DND-41 (cell line): Measurements from ENCODE around the gene MPP1.

ENCODE experiments used
- ATAC-seq: fragments of 200-7000 bp; cut with Tn5 transposase; 3 replicates; pipeline ENCODE4 v1.9.1; 2021; ENCODE audit warnings: low read depth; ENCODE audit not compliant: insufficient read depth
- DNase-seq: peaks from one replicate; pipeline ENCODE4 v3.0.0-alpha.2; 2020
- H2AFZ ChIP-seq: 2 replicates; pipeline ENCODE4 v1.6.0; 2012; ENCODE audit warnings: low read depth, low read length
- H3K27ac ChIP-seq: 2 replicates; pipeline ENCODE4 v1.5.1; 2012; ENCODE audit warnings: low read length, inconsistent platforms
- H3K27me3 ChIP-seq: fragments of 200-600 bp; sonication (generic); 2 replicates; pipeline ENCODE4 v1.6.0; 2012; ENCODE audit warnings: low read length, mild to moderate bottlenecking, inconsistent platforms; ENCODE audit not compliant: insufficient read depth, poor library complexity
- H3K36me3 ChIP-seq: 2 replicates; pipeline ENCODE4 v1.5.1; 2012; ENCODE audit warnings: low read length, inconsistent platforms; ENCODE audit not compliant: insufficient read depth
- H3K4me1 ChIP-seq: 2 replicates; pipeline ENCODE4 v1.5.1; 2012; ENCODE audit warnings: mild to moderate bottlenecking, low read length; ENCODE audit not compliant: insufficient read depth
- H3K4me2 ChIP-seq: 2 replicates; pipeline ENCODE4 v1.6.0; 2012; ENCODE audit warnings: mild to moderate bottlenecking, moderate library complexity, low read length, inconsistent platforms; ENCODE audit not compliant: insufficient read depth
- H3K4me3 ChIP-seq, 2 experiments: fragments of 200-600 bp in 1 of 2; shearing (Covaris generic) in 1 of 2; 2 replicates each; pipeline ENCODE4 v1.5.1; 2012 to 2016; ENCODE audit warnings: inconsistent platforms in 2 of 2, low read length in 2 of 2, mild to moderate bottlenecking in 2 of 2, low read depth in 1 of 2, moderate library complexity in 1 of 2
- H3K79me2 ChIP-seq: 2 replicates; pipeline ENCODE4 v1.6.0; 2012; ENCODE audit warnings: low read length, inconsistent platforms; ENCODE audit not compliant: insufficient read depth
- H3K9ac ChIP-seq: 2 replicates; pipeline ENCODE4 v1.6.0; 2012; ENCODE audit warnings: low read depth, mild to moderate bottlenecking, inconsistent platforms, low read length, moderate library complexity
- H3K9me3 ChIP-seq: 2 replicates; pipeline ENCODE4 v1.5.1; 2012; ENCODE audit warnings: low read length, moderate library complexity, mild to moderate bottlenecking, inconsistent platforms; ENCODE audit not compliant: insufficient read depth, severe bottlenecking
- H4K20me1 ChIP-seq: 2 replicates; pipeline ENCODE4 v1.6.0; 2012; ENCODE audit warnings: low read length; ENCODE audit not compliant: insufficient read depth
- CTCF ChIP-seq: IDR thresholded peaks from 2 replicates; pipeline ENCODE4 v1.5.1; 2012; ENCODE audit warnings: borderline replicate concordance, low read length, moderate library complexity, mild to moderate bottlenecking; ENCODE audit not compliant: poor library complexity, severe bottlenecking; ENCODE audit errors: extremely low read depth
- EZH2 ChIP-seq: IDR thresholded peaks from 3 replicates; pipeline ENCODE4 v1.6.1; 2012; ENCODE audit warnings: borderline replicate concordance, low read depth, mild to moderate bottlenecking, moderate library complexity, low read length, inconsistent platforms; ENCODE audit not compliant: severe bottlenecking

MPP1 gene

GRCh38 chrX:154836163-154836562, 30.9 kb upstream of the MPP1 start:
- Histone ChIP-seq H3K79me2 (no peaks in the 10 kb centered on the region), H3K9me3 (no peaks in the 10 kb centered on the region), H3K9ac (no peak overlapping the region), H3K27me3 (no peaks in the 10 kb centered on the region), H3K36me3 (no peaks in the 10 kb centered on the region), H3K4me3 (no peak overlapping the region), H3K27ac (no peak overlapping the region), H3K4me2 (no peak overlapping the region), H3K4me1 (no peaks in the 10 kb centered on the region), H4K20me1 (no peaks in the 10 kb centered on the region), H2AFZ (no peak overlapping the region)
- DNase-seq (no peak), ATAC-seq (no peak)
- TF ChIP-seq EZH2 (no peak), CTCF (no peak)

GRCh38 chrX:154834562-154834961, 29.3 kb upstream of the MPP1 start, which contains the start of gene SMIM9:
Gene SMIM9 (minus strand): TSS chrX:154834662. CDS start chrX:154830856, 3,806 bp downstream.
- Histone ChIP-seq H3K79me2 (no peaks in the 10 kb centered on the region), H3K4me1 (0 out of 2 replicates have a peak, but pooled peaks cover 2% of the 10 kb centered on the region), H3K27me3 (no peaks in the 10 kb centered on the region), H3K9me3 (no peaks in the 10 kb centered on the region), H3K27ac (no peak within 1 kb of the TSS), H4K20me1 (no peaks in the 10 kb centered on the region), H3K4me2 (no peak within 1 kb of the TSS), H3K9ac (no peak within 1 kb of the TSS), H3K36me3 (no peaks in the 10 kb centered on the region), H2AFZ (no peak within 1 kb of the TSS), H3K4me3 (no peak within 1 kb of the TSS)
- TF ChIP-seq EZH2: no peak
- TF ChIP-seq CTCF: no peak
- no peak for DNase-seq
- no peak for ATAC-seq

- H2AFZ ChIP-seq: no peak overlapping the region
- no peak overlapping the region for H3K4me3 ChIP-seq
- DNase-seq: no peak
- no peak overlapping the region for H3K9ac ChIP-seq
- no peaks in the 10 kb centered on the region for H3K36me3 ChIP-seq
- no peak for TF ChIP-seq EZH2
- TF ChIP-seq CTCF: no peak
- H3K27ac ChIP-seq: no peak overlapping the region
- H4K20me1 ChIP-seq: no peaks in the 10 kb centered on the region
- H3K4me1 ChIP-seq: 0 out of 2 replicates have a peak, but pooled peaks cover 2% of the 10 kb centered on the region
- H3K4me2 ChIP-seq: no peak overlapping the region
- no peaks in the 10 kb centered on the region for H3K9me3 ChIP-seq
- H3K27me3 ChIP-seq: no peaks in the 10 kb centered on the region
- no peaks in the 10 kb centered on the region for H3K79me2 ChIP-seq
- no peak for ATAC-seq
Measured at GRCh38 chrX:154833746-154834274, 28.5 kb upstream of the MPP1 start.
